H9 (cell line): ENCODE results near the gene KDM2A. TPM values are rescaled to one million over a fixed set of nuclear protein-coding genes. Genes with fewer than 3 reads are reported as not detected.

Experiments
- DNase-seq: peaks from one replicate; pipeline ENCODE4 v3.0.0-alpha.2; 2017
- H2AFZ ChIP-seq: one replicate; pipeline ENCODE4 v1.6.1; 2013; ENCODE audit warnings: mild to moderate bottlenecking, low read length, control low read depth, moderate library complexity
- H2AK5ac ChIP-seq: 2 replicates; pipeline ENCODE4 v1.6.1; 2013; ENCODE audit warnings: low read length, control low read depth, mixed read lengths; ENCODE audit not compliant: insufficient read length
- H2BK120ac ChIP-seq: one replicate; pipeline ENCODE4 v1.6.1; 2013; ENCODE audit warnings: low read depth, mild to moderate bottlenecking, low read length, control low read depth, inconsistent platforms; ENCODE audit not compliant: poor library complexity, severe bottlenecking
- H2BK12ac ChIP-seq: 2 replicates; pipeline ENCODE4 v1.6.1; 2013; ENCODE audit warnings: low read length, control low read depth, mixed read lengths, low read depth; ENCODE audit not compliant: insufficient read length
- H2BK15ac ChIP-seq: 2 replicates; pipeline ENCODE4 v1.6.1; 2013; ENCODE audit warnings: low read depth, low read length, control low read depth
- H2BK20ac ChIP-seq: one replicate; pipeline ENCODE4 v1.6.1; 2013; ENCODE audit warnings: low read depth, mild to moderate bottlenecking, low read length, control low read depth, inconsistent platforms; ENCODE audit not compliant: poor library complexity, severe bottlenecking
- H2BK5ac ChIP-seq: 2 replicates; pipeline ENCODE4 v1.6.1; 2013; ENCODE audit warnings: low read length, control low read depth, mixed read lengths; ENCODE audit not compliant: insufficient read length
- H3K14ac ChIP-seq: 2 replicates; pipeline ENCODE4 v1.6.1; 2013; ENCODE audit warnings: low read length, control low read depth; ENCODE audit not compliant: insufficient read depth
- H3K18ac ChIP-seq: 2 replicates; pipeline ENCODE4 v1.6.1; 2013; ENCODE audit warnings: low read depth, mild to moderate bottlenecking, mixed read lengths, low read length, control low read depth; ENCODE audit not compliant: insufficient read length
- H3K23ac ChIP-seq: 2 replicates; pipeline ENCODE4 v1.6.1; 2013; ENCODE audit warnings: low read length, control low read depth, mixed read lengths, low read depth; ENCODE audit not compliant: insufficient read length
- H3K23me2 ChIP-seq: 2 replicates; pipeline ENCODE4 v1.6.1; 2013; ENCODE audit warnings: low read depth, mild to moderate bottlenecking, mixed read lengths, low read length, control low read depth; ENCODE audit not compliant: insufficient read length, poor library complexity, severe bottlenecking
- H3K27ac ChIP-seq: 2 replicates; pipeline ENCODE4 v1.5.1; 2013; ENCODE audit warnings: low read length, control low read depth, mixed read lengths, low read depth; ENCODE audit not compliant: insufficient read length
- H3K27me3 ChIP-seq: 2 replicates; pipeline ENCODE4 v1.6.1; 2013; ENCODE audit warnings: low read length, control low read depth, inconsistent platforms; ENCODE audit not compliant: insufficient read depth
- H3K4ac ChIP-seq: 2 replicates; pipeline ENCODE4 v1.6.1; 2013; ENCODE audit warnings: low read depth, mild to moderate bottlenecking, control low read depth, inconsistent platforms, low read length, moderate library complexity
- H3K4me1 ChIP-seq: 2 replicates; pipeline ENCODE4 v1.6.1; 2013; ENCODE audit warnings: low read length, control low read depth, inconsistent platforms; ENCODE audit not compliant: insufficient read depth
- H3K4me2 ChIP-seq: 2 replicates; pipeline ENCODE4 v1.6.1; 2013; ENCODE audit warnings: low read length, control low read depth, mixed read lengths; ENCODE audit not compliant: insufficient read length, insufficient read depth
- H3K56ac ChIP-seq: 2 replicates; pipeline ENCODE4 v1.6.1; 2013; ENCODE audit warnings: low read depth, mild to moderate bottlenecking, mixed read lengths, low read length, control low read depth; ENCODE audit not compliant: insufficient read length
- H3K79me1 ChIP-seq: 2 replicates; pipeline ENCODE4 v1.6.1; 2013; ENCODE audit warnings: low read depth, mild to moderate bottlenecking, moderate library complexity, low read length, control low read depth, inconsistent platforms; ENCODE audit not compliant: insufficient read depth, poor library complexity, severe bottlenecking
- H3K79me2 ChIP-seq: 2 replicates; pipeline ENCODE4 v1.6.1; 2013; ENCODE audit warnings: low read length, control low read depth, inconsistent platforms; ENCODE audit not compliant: insufficient read depth
- H3K9ac ChIP-seq: 2 replicates; pipeline ENCODE4 v1.6.1; 2013; ENCODE audit warnings: low read length, control low read depth, mixed read lengths; ENCODE audit not compliant: insufficient read length; ENCODE audit errors: extremely low read depth
- H3K9me3 ChIP-seq: one replicate; pipeline ENCODE4 v1.6.1; 2013; ENCODE audit warnings: low read depth, low read length, inconsistent platforms; ENCODE audit not compliant: control insufficient read depth
- H3T11ph ChIP-seq: one replicate; pipeline ENCODE4 v1.6.1; 2013; ENCODE audit warnings: mild to moderate bottlenecking, low read length, control low read depth, inconsistent platforms
- H4K20me1 ChIP-seq: one replicate; pipeline ENCODE4 v1.6.1; 2013; ENCODE audit not compliant: control insufficient read depth, insufficient read length, insufficient read depth
- H4K5ac ChIP-seq: 2 replicates; pipeline ENCODE4 v1.6.1; 2013; ENCODE audit warnings: low read depth, mild to moderate bottlenecking, mixed read lengths, low read length, control low read depth; ENCODE audit not compliant: insufficient read length
- H4K8ac ChIP-seq: replicated peaks from 2 replicates; pipeline ENCODE4 v1.6.1; 2013; ENCODE audit warnings: low read length, control low read depth, mixed read lengths, low read depth; ENCODE audit not compliant: insufficient read length
- H4K91ac ChIP-seq: 2 replicates; pipeline ENCODE4 v1.6.1; 2013; ENCODE audit warnings: low read depth, mild to moderate bottlenecking, moderate library complexity, mixed read lengths, low read length, control low read depth; ENCODE audit not compliant: insufficient read length
- H3K27ac Mint-ChIP-seq, 3 experiments: 2 replicates in 2 of 3; 3 replicates in 1 of 3; pipeline ENCODE4 v1.8.0; 2020 to 2021; ENCODE audit warnings: mixed read lengths in 3 of 3, mild to moderate bottlenecking in 1 of 3, moderate library complexity in 1 of 3
- H3K27me3 Mint-ChIP-seq: 2 replicates; pipeline ENCODE4 v1.8.0; 2021; ENCODE audit warnings: low read depth, mild to moderate bottlenecking, moderate library complexity, mixed read lengths
- H3K36me3 Mint-ChIP-seq, 3 experiments: 2 replicates in 2 of 3; 3 replicates in 1 of 3; pipeline ENCODE4 v1.8.0; 2020 to 2021; ENCODE audit warnings: low read depth in 3 of 3, mixed read lengths in 3 of 3; ENCODE audit not compliant: insufficient read depth in 1 of 3
- H3K4me1 Mint-ChIP-seq, 2 experiments: 2 replicates each; pipeline ENCODE4 v1.8.0; 2020; ENCODE audit warnings: mixed read lengths in 2 of 2
- H3K4me3 Mint-ChIP-seq, 2 experiments: 2 replicates in 1 of 2; 3 replicates in 1 of 2; pipeline ENCODE4 v1.8.0; 2020 to 2021; ENCODE audit warnings: mild to moderate bottlenecking in 2 of 2, mixed read lengths in 2 of 2, moderate library complexity in 1 of 2
- H3K9me3 Mint-ChIP-seq, 2 experiments: 2 replicates in 1 of 2; 3 replicates in 1 of 2; pipeline ENCODE4 v1.8.0; 2020; ENCODE audit warnings: mild to moderate bottlenecking in 2 of 2, mixed read lengths in 2 of 2, moderate library complexity in 1 of 2
- WGBS: extraction: QIAGEN DNeasy Blood & Tissue Kit; methylation state at CpG from one replicate; pipeline ENCODE4 v1.1.7; 2013; ENCODE audit warnings: missing lambda C conversion rate, low lambda C conversion rate, mixed read lengths; ENCODE audit not compliant: insufficient read length; ENCODE audit errors: extremely low coverage; 5-methylcytosine and 5-hydroxymethylcytosine counted together
- total RNA-seq: library from RNA; stranded (reverse); gene quantifications from 2 replicates; pipeline ENCODE4 v1.2.1, GENCODE V29; 2021
- TF ChIP-seq, protein P1 (sequence below): fragments of 200-600 bp; sonication (generic); conservative IDR thresholded peaks from 3 replicates; pipeline ENCODE4 v1.8.0; 2021; ENCODE audit warnings: antibody characterized with exemption, mild to moderate bottlenecking

Gene KDM2A
- total RNA-seq, 1 experiment from 2014 or later: 85.9 TPM

DNA sequence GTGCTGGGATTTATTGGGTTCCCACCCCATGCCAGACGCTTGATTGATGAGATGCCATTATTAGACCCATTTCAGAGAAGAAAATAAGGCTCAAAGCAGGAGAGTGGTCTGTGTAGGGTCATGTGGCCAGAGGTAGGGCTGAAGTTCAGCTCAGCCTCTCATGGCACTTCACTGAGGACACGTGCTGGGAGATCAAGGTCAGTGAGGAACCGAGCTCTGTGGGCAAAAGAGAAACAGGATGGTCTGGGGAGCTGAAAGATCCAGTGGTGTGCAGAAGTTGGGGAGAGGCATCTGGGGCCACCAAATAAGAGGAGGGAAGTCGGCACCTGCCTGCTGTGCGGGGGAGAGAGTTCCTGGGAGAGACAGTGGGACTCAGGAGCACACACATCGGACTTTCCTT, 42.9 kb upstream of the KDM2A start:
- Histone ChIP-seq H2AK5ac (no peak overlapping the region), H2AFZ (no peak overlapping the region), H3K23me2 (no peaks in the 10 kb centered on the region), H3K79me2 (no peaks in the 10 kb centered on the region), H2BK12ac (no peak overlapping the region), H3K27ac (no peak overlapping the region), H4K5ac (no peak overlapping the region), H3K4ac (no peak overlapping the region), H4K20me1 (no peaks in the 10 kb centered on the region), H3K79me1 (no peaks in the 10 kb centered on the region), H3K9ac (no peak overlapping the region), H4K91ac (no peak overlapping the region), H2BK5ac (no peak overlapping the region), H3K56ac (no peak overlapping the region), H3K18ac (no peak overlapping the region), H3T11ph (no peak overlapping the region), H2BK120ac (no peak overlapping the region), H2BK15ac (no peak overlapping the region), H3K14ac (no peak overlapping the region), H3K23ac (no peak overlapping the region), H3K27me3 (no peaks in the 10 kb centered on the region), H3K9me3 (no peaks in the 10 kb centered on the region), H2BK20ac (no peak overlapping the region), H3K4me2 (no peak overlapping the region), H3K4me1 (no peaks in the 10 kb centered on the region), H4K8ac (no peak overlapping the region)
- peaks cover 4 to 19% of the 10 kb centered on the region in 2 experiments for H3K4me1 Mint-ChIP-seq
- TF ChIP-seq, protein P1, sequence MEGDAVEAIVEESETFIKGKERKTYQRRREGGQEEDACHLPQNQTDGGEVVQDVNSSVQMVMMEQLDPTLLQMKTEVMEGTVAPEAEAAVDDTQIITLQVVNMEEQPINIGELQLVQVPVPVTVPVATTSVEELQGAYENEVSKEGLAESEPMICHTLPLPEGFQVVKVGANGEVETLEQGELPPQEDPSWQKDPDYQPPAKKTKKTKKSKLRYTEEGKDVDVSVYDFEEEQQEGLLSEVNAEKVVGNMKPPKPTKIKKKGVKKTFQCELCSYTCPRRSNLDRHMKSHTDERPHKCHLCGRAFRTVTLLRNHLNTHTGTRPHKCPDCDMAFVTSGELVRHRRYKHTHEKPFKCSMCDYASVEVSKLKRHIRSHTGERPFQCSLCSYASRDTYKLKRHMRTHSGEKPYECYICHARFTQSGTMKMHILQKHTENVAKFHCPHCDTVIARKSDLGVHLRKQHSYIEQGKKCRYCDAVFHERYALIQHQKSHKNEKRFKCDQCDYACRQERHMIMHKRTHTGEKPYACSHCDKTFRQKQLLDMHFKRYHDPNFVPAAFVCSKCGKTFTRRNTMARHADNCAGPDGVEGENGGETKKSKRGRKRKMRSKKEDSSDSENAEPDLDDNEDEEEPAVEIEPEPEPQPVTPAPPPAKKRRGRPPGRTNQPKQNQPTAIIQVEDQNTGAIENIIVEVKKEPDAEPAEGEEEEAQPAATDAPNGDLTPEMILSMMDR: no peak
- no peak for DNase-seq
- no peaks in the 10 kb centered on the region; a peak in 1 of 5 replicates for H3K9me3 Mint-ChIP-seq
- H3K27ac Mint-ChIP-seq: peak overlapping the region in 2 of 3 experiments; percentile 8 to 44; a peak in 2 of 7 replicates
- H3K36me3 Mint-ChIP-seq: no peaks in the 10 kb centered on the region; a peak in 2 of 7 replicates
- WGBS: no CpG with 5 or more reads among the region's 6 CpGs
- H3K4me3 Mint-ChIP-seq: no peak overlapping the region
- H3K27me3 Mint-ChIP-seq: no peaks in the 10 kb centered on the region; the same call in 1 of the 2 replicates
